GM19438 (cell line): ENCODE measurements around the gene GPX3.
A peak's percentile ranks its signal among the peaks of the same experiment; 100 is the strongest.

ENCODE experiments used
- ATAC-seq: cut with Tn5 transposase; IDR thresholded peaks from one replicate; pipeline ENCODE4 v1.9.1; 2021; ENCODE audit warnings: low read depth; ENCODE audit not compliant: unreplicated experiment

The GPX3 gene

DNA sequence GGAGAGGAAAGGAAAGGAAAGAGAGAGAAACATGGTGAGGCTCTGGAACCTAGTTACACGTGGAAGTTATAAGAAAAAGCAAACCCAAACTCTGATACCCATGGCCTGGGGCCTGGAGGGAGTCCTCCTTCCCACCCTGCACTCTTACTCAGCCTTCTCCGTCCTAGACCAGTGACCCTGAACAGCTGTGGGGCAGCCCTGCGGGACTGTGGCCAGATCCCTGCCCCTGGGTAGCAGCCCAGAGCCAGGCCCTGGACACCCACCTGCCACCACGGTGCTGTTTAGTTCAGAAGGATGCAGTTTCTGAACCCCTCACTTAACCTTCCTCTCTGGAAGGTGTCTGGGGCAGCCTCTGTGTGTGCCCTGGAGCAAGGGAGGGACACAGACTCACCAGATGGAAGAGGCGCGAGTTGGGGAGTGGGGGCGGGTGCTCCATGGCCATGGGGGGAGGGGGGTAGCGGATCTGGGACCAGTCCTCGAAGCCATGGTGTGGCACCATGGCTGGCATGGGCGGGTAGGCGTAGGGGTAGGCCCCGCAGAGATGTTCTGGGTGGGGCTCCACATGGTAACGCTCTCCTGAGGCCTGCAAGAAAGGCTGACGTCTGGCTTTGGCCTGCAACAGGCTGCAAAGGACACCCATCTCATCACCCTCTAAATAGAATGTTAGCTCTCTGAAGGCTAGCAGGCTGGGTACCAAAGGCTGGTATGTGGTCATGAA lies 13.0 kb downstream of the GPX3 start:
- no peak for ATAC-seq

DNA sequence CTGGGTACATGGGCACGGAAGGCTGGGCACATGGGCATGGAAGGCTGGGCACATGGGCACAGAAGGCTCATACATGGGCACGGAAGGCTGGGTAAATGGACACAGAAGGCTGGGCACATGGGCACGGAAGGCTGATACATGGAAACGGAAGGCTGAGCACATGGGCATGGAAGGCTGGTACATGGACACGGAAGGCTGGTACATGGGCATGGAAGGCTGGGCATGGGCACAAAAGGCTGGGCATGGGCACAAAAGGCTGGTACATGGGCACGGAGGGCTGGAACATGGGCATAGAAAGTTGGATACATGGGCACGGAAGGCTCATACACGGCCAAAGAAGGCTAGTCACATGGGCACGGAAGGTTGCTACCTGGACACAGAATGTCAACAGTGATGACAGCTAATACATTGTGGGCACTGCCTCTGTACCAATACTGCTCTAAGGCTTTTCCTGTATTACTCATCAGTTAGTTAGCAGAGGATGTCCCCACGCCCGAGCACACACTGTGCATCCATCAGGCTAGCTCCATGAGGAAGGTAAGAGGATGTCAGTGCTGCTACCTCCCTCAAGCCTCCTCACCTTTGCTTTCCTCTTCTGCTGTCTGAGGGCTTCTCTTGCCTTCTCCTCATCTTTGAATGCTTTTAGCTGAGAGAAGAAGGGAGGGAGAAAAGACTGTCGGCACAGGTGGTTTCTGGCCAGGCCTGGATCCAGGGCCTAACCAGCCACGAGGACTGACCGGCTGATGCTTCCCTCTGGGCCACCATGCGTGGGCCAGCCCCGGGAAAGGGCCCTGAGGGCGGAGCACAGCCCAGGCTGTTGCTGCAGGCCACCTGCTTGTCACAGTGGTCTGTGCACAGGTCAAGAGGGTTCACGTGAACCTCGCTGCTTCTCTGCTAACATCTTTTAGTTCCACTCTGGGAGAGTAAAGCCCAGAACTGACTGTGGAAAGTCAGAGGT lies 14.3 kb downstream of the GPX3 start:
- no peak for ATAC-seq

DNA sequence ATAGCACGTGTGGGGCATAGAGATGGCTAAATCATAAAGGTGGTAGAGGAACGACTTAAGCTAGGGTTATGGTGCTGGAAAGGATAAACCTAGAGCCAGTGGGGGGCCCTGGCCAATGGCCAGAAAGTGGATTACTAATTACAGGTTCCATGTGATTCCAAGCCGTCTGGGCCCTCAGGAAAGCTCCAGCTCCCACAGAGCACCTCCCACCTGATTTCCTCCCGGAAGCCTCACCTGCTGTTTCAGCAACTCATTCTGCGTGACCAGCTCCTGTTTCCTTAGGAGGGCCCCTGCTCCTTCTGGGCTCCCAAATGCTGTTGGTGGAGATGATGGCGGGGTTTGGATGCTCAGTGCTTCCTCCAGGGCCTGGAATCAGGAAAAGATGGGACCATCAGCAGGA lies 16.2 kb downstream of the GPX3 start:
- ATAC-seq = no peak

DNA sequence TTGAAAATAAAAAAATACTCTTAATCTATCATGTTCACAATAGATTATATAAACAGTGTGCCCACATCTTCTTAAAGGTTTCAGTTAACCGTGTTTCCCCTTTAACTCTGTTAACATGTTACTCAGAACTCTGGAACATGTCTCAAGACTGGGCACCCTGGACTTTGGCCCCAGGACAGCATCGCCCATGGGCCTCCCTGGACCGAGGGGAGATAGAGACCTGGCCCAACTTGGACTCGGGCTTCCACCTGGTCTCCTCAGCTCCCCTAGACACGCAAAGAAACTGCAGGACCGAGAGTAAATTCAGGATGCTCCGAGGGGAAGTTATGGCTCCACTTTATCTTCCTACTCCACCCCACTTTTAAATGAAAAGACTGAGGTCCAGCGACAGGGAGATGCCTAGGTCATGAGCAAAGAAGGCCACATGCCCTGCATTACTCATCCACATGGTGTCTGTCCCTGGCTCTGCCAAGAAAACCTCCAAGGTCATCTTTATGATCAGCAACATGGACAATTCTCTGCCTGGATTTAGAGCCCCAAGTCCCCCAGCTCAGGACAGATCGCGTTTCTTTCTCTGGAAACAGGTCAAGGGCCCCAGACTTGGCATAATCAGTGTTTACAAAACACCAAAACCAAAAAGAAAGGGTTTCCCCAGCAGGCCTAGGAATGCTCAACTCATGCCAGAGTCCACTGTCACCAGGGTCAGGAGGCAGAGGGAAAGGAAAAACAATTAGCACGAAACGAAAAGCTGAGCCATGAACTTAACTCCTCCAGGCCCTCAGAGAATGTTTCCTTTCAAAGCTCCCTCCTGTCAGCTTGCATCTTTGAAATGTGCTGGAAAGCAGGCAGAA lies 17.4 kb downstream of the GPX3 start:
- ATAC-seq = no peak

DNA sequence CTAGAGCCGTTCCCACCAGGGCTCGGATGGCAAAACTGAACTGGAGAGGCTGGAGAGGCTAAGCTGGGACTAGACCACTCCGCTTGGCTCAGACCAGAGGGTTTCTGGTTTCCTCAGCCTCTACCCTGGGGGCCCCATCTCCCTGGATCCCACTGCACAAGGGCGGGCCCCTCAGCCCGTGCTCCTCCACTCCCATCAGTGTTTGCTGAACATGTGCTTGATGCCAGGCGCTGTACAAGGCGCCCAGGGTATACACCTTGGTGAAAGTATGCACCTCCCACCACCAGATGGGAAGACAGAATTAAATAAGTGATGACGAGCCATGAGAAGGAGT lies 18.0 kb downstream of the GPX3 start:
- no peak for ATAC-seq

DNA sequence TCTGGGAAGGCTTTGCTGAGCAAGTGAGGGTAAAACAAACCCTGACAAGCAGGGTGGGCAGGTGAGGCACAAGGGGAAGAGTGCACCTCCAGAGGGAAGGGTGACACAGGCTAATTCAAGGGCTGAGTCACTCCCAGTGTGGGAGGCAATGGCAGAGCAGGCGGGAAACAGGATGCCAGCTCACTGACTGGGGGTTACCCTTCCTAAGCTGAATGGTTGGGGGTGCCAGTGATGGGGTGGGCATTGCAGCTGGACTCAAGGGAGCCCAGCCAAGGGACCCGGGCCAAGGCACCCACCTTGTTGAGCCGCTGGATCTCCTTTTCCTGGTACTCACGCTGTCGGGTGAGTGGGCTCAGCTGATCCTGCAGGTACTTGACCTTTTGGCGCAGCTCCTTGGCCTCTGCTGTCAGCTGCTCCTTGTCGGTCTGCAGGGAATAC lies 18.4 kb downstream of the GPX3 start:
- ATAC-seq = no peak

DNA sequence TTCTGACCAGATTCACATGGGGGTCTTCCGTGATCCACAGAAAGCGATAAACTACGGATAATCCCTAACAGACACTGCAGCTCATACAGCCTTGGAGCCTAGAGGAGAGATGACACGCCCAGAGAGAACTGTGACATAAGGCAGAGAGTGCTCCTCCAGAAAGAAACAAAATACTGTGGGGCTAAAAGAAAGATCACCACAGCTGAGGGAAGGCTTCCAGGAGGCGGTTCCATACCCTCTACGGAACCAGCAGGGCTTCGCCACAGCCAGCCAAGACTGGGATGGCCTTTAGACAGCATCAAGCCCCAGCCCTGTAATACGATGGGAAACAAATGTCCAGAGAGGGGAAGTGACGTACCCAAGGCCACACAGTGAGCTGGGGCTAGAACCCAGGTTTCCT lies 19.3 kb downstream of the GPX3 start:
- no peak for ATAC-seq

DNA sequence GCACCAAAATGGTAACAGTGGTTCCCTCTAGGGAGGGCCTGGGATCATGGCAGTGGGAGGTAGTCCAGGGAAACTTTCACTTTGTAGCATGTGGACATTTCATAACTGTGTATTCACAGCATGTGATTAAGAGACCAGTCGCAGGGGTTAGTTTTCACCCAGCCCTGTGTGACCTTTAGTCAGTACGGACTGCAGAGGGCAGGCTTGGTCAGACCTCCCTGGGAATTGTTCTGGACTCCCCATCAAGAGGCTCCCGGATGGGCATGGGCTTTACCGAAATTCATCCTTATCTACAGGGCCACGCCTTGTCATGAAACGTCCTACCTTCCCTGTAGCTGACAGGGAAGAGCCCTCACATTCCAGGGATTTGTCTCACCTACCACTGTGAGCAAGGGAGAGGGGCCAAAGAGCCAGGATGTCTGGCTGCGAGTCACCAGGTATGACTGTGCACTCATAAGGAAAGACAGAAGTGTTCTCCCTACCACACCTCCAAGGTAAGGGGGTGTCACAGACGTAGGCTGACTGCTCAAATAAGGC lies 19.9 kb downstream of the GPX3 start:
- ATAC-seq = no peak

DNA sequence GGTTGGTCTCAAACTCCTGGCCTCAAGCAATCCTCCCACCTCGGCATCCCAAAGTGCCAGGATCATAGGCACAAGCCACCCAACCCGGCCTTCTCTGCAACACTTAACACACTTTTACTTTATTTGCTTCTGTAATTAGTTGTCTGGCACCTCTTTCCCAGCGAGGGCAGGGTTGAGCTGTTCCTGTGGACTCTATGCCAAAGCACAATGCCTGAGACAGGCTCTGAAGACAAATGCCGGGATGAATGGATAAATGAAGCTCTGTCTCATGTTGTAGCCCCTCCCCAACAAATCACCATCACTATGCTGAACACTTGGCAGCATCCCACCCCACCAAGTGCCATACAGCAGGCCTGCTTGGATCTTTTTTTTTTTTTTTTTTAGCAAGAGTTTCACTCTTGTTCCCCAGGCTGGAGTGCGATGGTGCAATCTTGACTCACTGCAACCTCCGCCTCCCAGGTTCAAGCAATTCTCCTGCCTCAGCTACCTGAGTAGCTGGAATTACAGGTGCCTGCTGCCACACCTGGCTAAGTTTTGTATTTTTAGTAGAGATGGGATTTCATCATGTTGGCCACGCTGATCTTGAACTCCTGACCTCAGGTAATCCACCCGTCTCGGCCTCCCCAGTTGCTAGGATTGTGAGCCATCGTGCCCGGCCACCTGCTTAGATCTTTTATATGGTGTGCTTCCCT lies 21.3 kb downstream of the GPX3 start:
- ATAC-seq = no peak

DNA sequence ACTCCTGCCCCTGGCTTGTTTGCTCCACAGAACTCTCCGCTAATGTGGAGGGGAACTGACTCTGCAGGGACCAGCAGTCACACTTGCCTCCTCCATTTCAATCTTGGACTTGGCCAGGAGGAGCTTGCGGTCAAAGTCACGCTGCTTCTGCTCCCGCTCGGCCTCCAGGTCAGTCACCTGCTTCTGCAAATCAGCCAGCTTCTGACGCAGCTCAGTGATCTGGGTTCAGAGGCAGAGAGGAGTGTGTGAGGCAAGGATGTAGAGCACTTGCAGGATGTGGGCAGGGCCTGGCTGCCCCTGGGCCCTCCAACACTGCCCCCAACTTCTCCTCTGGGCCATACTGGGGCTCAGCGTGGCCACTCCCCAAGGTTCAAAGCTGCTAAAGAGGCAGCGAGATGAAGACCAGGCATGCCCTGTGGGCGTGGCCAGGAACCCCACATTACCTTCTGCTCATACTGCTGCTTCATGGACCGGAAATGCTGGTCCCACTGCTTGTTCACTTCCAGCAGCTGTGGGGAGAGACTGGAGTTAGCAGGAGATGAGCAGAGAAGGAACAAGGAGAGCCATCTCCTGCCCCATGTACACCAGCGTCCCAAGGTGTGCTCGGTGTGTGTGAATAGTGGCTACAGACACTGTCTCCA lies 22.2 kb downstream of the GPX3 start:
- ATAC-seq = no peak

DNA sequence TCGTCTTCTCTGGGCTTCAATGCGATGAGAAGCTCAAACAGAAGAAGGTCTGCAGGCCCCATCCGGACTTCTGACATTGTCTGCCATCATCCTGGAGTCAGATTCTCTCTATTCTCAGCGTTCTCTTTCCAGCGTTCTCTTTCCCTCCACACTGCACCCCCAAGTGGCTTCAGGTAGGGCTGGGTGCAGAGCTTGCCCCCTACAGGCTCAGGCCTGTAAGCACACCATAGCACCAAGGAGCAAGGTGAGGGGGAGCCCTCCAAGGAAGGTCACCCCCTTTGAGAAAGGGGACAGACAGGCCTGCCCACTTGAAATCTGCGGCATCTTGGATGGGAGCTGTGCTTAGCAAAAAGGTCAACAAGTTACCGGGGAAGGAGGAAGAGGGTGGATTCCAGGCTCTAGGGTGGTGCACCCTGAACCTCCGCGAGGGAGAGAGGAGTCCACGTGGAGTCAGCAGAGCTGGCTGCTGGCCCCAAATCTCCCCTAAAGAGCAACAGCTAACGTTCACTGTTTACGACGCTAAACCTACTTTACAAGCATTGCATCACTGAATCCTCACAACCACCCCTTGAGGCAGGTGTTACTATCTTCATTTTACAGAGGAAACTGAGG lies 27.5 kb downstream of the GPX3 start:
- no peak for ATAC-seq

DNA sequence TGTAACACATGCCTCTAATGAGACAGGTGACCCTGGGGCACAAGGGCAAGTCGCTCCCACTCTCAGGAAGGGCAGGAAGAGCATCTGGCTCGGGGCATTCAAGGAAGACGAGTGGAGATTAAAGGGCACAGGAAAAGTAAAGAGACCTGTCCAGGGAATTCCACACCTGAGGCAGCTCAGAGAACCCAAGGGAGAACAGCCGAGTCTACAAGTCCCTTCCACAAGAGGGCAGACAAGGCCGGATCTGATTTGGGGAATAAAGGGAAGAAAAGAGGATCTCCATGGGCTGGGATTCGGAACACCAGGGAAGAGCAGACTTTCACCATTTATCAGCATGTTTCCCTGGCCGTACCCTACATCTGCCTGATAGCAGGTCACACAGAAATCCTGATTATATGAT lies 28.1 kb downstream of the GPX3 start:
- ATAC-seq = no peak

DNA sequence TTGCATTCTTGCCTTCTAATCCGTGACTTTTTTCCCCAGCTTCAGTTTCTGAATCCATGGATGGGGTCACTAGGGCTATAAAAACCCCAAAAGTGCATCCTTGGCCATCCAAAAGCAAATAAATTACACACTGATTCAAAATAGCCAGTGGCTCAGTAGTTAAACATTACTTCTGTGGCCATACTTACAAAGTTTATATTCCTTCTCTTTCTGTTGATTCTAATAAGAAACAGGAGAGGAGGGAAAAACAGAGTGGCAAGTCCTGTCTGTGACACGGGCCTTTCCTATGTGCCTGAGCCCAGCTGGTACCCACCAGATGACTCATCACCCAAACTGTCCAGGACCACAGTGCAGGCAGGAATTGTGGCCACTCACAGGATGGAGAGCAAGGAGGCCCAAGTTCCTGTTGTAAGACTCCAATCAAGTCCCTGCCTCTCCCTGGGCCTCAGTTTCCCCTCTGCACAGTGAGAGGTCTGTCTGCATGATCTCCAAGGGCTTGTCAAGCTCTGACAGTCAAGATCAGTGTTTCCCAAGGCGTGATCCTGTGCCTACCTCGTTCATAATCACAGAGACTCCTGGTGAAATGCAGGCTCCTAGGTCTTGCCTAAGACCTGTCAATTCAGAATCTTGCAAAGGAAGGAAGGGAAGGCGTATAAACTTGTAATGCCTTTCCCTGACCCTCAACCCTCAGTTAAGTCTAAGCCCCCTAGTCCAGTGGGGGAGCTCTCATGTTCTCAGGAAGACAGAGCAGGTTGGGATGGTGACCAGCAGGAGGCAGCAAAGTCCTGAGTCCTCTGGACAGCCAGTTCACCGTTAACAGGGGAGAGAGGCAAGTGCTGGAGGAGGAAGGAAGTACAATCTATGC lies 30.9 kb downstream of the GPX3 start:
- peak; percentile 73 for ATAC-seq

DNA sequence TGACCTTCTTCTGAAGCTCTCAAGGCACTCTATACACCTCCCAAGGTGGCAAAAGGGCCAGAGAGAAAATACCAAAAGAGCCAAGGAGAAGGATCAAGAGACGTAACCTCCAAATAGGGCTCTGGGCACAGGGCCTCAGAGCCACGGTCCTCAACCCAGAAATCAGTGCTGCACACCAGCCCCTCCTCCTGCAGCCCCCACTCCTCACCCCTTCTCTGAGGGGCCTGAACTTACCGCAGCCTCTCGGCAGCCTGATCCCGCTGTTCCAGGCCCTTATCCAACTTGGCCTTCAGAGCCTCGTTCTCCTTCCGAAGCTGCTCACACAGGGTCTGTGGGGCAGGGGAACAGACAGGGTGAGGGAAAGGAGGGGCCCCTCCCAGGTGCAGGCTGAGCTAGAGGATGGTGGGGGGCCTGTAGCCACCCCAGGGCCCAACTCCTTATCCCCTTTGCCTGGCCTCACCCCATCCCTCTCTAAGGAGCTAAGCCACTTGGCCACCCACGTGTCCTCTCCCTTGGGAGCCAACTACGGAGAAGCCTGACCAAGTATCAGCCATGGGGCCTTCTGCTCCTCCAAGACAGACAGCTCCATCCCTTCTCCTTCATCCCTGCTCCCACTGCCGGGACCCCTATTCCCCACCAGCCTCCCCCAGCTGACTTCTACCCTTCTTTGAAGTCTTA lies 31.7 kb downstream of the GPX3 start:
- ATAC-seq = peak; percentile 6

DNA sequence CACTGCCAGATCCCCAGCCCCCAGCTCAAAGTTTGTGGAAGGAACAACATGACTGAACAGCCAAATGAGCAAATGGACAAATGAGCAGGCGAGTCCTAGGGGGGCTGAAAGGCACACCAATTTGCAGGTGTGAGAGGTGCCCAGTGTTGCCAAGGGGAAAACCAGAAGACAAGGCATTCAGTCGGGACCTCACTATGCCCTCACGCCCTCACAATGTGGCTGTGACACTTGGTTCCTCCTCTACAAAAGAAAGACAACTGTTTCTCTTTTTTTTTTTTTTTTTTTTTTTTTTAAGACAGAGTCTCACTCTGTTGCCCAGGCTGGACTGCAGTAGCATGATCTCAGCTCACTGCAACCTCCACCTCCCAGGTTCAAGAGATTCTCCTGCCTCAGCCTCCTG lies 32.4 kb downstream of the GPX3 start:
- no peak for ATAC-seq

DNA sequence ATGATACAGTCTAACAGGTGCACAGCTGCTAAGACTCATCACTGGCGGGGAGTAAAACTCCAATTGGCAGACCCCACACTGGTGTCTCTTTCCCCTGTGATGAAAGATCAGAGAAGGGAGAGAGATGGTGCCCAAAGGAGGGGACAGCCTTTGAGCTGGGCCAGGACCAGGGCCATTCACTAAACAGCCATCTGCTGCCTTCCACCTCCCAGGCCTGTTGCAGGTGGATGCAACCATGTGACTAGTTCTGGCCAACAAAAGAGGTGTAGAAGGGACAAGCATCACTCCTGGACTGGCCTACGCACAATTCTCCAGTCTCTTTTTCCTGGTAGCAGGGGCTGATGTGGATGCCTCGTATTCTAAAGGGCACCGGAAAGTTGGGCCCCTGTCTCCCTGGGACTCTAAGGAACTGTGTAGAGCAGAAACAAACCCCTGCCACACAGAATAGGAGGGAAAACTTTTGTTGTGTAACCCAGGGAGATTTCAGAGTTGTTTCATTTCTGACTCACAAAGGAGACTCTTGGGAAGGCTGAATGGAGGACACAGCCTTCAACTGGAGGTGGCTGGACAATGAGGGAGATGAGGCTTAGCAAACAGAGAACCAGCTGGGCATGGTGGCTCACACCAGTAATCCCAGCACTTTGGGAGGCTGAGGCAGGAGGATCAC lies 33.5 kb downstream of the GPX3 start:
- ATAC-seq = no peak

DNA sequence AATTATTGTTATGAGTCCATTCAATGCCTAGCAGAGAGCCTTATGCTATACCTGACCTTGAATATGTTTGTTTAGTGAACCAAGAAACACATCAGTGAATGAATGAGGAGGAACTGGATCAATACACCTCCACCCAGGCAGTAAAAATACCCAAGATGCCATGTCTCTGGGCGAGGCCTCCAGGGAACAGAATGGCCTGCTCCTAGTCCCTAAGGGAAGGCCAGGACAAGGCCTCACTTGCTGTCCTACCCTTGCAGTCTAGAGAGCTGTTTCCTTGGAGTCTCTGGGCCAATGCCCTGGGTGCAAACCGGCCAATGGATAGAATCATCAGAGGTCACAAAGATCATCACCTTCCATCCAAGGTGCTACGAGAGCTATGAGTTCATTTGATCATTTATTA lies 34.3 kb downstream of the GPX3 start:
- no peak for ATAC-seq
